Posterior vena cava (tissue), 2 donors: ENCODE data around the gene SUB1. TPM values are rescaled to one million over a fixed set of nuclear protein-coding genes. Genes with fewer than 3 reads are reported as not detected.
"Not testable (repeated sequence)": the region's sequence is repeated elsewhere in the genome, so short reads cannot be mapped to it uniquely, and the experiment has no call there.

Source experiments
- DNase-seq: peaks from one replicate; pipeline ENCODE4 v3.0.0-alpha.2; 2020; ENCODE audit warnings: low spot score
- intact Hi-C, 2 donors: fragments of 100-400 bp; cut with DNase I; formaldehyde crosslinking; loops; one replicate each; pipeline versions ENCODE4 v1.14.1 to v1.14.2; 2022 to 2023
- long read RNA-seq, 2 donors: library from polyadenylated mRNA; unstranded; transcript quantifications; one replicate each; pipeline ENCODE4 v2.0.0, GENCODE V29; 2020 to 2021
- total RNA-seq, 2 donors: library from RNA; stranded (reverse); fragmentation: NEBNext Ultra II Directional; extraction: Animal tissue kit (Norgen Biotek cat#: 25700); gene quantifications; one replicate each; pipeline ENCODE4 v1.2.1, GENCODE V29; 2021
- donor health status: DM: yes; HTN: yes; CAD: no.
- donor health status: DM: yes; HTN: yes; CAD: no.

SUB1 gene
- 100 to 1,000 TPM; 151 to 179 TPM for total RNA-seq
- long read RNA-seq, donor 1, full-length matches to known transcripts, result 23 of 26 reads
- long read RNA-seq, donor 1, partial matches to known transcripts, result 1 of 26 reads
- long read RNA-seq, donor 1, other reads (novel, unspliced or antisense), result 2 of 26 reads
- long read RNA-seq, donor 2, transcript SUB1-201 (5 exons, 3,507 nt), result major isoform, 74 of 85 reads
- long read RNA-seq, donor 2, partial matches to known transcripts, result 7 of 85 reads
- long read RNA-seq, donor 2, other reads (novel, unspliced or antisense), result 4 of 85 reads

DNA sequence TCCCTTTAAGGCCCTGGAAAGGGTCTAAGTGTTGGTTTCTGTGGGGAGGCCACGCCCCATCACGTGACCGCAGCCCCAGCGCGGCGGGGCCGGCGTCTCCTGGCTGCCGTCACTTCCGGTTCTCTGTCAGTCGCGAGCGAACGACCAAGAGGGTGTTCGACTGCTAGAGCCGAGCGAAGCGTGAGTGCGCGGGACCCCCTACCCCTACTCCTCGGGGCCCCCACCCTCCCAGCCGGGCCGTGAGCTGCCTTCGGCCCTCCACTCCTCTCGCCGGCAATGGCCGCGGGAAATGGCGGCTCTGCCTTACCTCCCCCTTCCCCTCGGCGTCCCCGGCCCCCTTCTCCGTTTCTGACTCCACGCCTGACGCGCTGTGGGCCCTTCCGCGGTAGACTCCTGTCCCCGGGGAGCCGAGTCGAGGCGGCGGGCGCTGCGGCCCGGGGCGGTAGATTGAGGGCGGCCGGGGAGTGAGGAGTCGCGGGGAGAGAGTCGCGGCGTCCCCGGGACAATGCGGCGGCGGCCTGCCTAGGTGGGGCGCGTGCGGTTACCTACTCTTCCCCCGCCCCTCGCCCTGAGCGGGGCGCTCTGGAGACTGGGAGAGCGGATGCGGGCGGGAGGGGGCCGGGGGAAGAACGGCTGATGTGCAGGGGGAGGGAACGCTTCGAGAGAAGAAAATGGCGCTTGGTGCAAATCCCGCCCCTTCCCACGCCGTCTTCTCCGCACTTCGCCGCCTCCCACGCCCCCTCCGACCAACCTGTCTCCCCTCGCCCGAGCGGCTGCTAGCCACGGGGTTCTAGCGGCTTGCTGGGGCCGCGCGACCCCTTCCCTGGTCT, at the start of gene SUB1:
Gene SUB1, plus strand, starts transcription at position 112 of the 830 bp plus-strand sequence. CDS start 2,956 bp downstream, outside the sequence.
- peak; percentile 98 for DNase-seq
- intact Hi-C loops, result loop anchor here in 1 of 2 donors (5.0 kb wide), 1 partner anchor 98 kb away; no protein-coding TSS in a partner anchor

DNA sequence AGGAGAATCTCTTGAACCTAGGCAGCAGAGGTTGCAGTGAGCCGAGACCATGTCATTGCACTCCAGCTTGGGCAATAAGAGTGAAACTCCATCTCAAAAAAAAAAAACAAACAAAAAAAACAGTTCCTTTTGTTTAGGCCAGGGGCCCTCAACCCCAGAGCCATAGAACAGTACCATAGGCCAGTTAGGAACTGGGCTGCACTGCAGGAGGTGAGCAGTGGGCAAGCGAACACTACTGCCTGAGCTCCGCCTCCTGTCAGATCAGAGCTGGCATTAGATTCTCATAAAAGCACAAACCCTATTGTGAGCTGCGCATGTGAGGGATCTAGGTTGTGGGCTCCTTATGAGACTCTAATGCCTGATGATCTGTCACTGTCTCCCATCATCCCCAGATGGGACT, 49.1 kb upstream of the SUB1 start:
- intact Hi-C loops, result no loop called here
- DNase-seq, result no peak

DNA sequence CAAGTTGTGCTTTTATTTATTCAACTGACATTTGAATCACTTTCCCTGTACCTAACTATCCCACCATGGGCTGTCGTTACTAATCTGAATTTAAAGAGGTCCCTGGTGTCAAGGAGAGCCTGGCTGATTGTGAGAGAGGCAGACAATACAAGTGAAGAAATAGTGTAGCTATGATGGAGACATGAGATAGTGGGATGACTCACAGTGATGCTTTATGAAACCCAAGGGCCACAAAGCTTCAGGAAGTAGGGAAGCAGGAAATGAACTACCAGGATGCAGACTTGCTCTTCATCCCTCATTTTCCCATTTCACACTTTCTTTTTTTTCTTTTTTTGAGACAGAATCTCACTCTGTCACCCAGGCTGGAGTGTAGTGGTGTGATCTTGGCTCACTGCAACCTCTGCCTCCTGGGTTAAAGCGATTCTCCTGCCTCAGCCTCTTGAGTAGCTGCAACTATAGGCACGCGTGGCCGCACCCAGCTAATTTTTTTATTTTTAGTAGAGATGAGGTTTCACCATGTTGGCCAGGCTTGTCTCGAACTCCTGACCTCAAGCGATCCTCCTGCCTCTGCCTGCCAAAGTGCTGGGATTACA, 47.8 kb upstream of the SUB1 start:
- intact Hi-C loops, DNase-seq: not testable (repeated sequence)

DNA sequence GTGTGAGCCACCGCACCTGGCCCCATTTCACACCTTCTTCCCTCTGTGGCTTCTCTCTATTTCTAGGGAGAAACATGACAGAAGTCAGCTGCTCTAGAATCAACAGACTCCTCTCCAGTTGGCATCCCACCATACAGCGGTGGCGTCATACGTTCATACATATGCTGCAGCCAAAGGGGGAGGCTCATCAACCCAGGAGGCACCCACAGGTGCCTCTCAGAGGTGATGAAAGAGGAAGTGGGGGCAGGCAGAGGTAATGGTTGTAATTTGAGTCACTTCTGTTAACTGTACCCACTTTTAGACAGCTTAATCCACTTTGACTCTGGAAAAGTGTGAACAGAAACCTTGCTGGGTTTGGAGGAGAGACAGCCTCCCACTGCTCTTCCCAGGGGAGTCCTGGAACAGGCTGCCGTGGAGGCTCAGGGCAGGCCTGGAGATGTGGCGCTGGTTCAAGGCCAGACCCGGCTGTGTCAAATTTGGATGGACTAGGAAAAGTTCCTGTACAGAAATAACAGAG, 47.3 kb upstream of the SUB1 start:
- no peak for DNase-seq
- intact Hi-C loops, result no loop called here

DNA sequence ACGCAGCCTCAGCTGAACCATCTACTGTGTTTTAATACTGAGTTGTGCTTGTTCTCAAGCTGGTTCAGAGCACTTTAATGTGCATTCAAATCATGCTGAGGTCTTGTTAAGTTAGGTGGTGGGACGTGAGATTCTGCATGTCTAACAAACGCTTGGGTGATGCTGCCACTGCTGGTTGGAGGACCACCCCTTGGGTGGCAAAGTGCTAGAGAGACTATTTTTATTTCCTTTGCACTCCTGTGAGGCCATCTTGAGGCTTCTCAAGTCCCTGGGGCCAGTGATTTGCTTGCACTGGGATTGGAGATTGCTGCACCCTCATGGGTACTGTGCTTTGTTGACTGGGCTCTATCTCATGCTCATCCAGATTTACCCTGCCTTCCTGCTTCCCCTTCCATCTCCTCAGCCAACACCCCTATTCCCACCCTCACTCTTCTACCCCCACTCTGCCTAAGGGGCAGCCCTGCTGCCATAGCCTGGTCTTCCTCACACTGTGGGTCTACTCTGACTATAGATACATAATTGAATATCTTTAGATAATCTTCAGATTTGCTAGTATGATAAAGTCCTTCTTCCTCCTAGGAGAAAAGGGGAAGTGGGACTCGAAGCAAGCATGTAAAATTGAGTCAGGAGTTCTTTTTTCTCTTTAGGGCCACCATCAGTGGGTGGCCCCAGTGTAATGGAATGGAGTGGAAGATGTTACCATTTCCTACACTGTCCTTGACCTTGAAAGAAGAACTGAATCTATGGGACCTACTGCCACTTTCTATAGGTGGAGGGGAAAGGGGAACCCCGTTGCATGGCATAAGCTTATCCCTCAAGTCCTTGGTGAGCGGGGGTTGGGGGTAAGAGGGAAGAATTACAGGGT, 45.1 kb upstream of the SUB1 start:
- intact Hi-C loops, result no loop called here
- no peak for DNase-seq

DNA sequence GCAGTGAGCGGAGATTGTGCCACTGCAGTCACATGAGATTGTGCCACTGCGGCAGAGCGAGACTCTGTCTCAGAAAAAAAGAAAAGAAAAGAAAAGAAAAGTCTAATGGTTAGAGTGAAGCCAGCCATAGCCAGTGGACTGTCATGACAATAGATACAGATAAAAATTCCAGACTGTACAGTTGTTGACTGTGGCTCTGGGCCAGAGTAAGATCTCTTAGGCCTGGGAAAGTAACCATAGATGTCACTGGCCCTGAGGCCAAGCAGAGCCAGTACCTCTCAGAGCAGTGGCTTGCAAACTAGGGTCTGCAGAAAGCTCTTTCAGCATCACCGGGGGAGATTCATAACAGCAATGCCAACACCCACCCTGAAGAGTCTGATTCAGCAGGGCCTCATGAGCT, 44.1 kb upstream of the SUB1 start:
- no peak for DNase-seq
- intact Hi-C loops, result no loop called here

DNA sequence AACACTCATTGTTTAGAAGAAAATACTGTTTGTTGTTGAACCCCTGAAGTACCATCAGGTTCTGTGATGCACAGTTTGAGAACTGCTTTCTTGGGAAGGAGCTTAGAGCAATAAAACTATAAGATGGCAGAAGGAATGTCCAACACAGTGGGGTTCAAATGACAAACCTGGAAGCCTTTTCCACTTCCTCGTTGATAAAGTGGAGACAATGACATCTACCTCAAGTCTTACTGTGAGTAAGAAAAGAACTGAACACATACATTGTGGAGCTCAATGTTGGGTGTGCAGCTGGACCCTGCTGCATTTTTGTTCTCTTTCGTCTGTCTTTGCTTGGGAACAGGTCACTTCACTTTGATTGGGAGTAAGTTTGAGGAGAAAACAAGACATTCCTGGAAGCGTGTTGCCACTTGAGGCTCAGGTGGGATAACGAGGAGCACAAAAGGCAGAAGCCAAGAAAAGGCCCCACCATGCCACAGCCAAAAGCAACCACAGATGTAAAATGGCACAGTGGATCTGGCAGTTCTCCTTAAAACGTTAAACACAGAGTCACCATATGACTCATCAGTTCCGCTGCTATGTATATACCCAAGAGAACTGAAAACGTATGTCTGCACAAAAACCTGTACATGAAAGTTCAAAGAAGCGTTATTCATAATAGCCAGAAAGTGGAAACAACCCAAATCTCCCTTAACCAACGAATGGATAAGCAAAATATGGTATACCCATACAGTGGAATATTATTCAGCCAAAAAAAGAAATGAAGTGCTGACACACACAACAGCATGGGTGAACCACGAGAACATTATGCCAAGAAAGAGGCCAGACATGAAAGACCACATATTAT, 42.9 kb upstream of the SUB1 start:
- DNase-seq, result no peak
- intact Hi-C loops, result no loop called here

DNA sequence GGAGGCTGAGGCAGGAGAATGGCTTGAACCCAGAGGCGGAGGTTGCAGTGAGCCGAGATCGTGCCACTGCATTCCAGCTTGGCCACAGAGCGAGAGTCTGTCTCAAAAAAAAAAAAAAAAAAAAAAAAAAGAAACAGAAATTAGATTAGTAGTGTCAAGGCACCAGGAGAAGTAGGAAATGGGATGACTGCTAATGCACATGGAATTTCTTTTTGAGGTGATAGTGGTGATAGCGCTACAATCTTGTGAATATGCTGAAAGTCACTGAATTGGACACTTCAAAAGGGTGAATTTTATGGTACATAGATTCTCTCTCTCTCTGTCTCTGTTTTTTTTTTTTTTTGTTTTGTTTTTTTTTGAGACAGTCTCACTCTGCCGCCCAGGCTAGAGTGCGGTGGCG, 42.1 kb upstream of the SUB1 start:
- intact Hi-C loops, result no loop called here
- DNase-seq, result no peak

DNA sequence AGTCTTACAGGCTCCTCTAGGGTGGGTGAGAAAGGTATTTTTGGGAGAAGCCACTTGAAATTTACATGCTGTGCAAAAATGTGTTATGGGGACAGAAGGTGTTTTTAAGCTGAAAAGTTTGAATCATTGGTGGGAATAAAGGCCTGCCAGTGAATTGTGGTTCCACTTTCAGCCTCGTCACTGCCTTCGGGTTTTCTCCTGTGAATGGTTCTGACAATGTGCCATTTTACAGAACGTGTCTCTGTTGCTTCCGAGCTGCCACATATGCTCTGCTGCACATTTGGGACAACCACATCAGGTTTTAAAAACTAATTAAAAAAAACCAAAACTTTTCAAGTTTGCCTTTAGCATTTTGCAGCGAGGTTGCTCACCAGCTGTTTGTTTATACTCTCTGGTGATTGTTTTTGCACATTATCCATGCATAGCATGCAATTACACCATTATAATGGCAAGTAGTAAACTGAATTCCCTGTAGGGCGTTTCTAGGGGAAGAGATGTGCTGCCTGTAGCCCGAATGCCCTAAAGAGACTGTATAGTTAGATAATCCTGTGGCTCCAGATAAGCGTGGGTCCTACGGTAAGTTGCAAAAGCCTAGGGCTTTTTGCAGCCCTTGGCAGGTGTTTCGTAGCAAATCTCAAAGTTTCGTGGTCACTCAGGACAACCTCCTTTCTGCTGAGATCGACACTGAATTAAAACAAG, 40.1 kb upstream of the SUB1 start:
- no peak for DNase-seq
- intact Hi-C loops, result no loop called here

DNA sequence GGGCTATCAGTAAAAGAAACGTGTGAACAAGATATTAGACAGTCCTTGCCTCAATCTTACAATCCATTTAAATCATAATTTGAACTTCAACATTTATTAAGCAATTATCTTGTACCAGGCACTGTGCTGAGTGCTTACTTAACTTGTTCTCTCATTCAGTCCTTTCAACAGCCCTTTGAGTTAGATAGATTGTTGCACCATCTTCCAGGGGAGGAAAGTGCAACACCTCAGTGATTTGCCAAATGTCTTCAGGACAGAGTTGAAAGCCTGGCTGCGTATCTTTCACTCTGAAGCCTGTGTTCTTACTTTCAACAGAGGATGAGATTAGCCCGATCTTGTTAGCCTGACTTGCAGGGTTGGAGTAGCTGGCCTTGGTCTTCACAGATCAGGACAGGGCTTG, 34.2 kb upstream of the SUB1 start:
- DNase-seq, result no peak
- intact Hi-C loops, result no loop called here

DNA sequence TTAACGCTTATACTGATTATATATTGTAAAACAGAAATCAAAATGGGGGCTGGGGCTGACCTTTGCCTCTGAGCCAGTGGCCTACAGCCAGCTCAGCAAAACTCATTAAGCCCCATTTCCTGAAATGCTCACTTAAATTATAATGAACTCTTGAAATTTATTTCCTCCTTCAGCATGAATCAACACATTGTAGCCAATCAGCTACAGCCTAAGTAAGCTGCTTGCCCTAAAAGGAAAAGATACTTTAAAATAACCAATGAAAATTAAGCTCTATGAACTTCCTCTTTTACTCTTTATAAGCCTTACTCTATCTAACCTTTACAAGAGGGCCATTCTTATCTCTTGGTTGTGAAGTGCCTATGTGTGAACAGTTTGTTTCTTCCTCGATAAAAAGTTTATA, 33.5 kb upstream of the SUB1 start:
- intact Hi-C loops, result no loop called here
- no peak for DNase-seq

DNA sequence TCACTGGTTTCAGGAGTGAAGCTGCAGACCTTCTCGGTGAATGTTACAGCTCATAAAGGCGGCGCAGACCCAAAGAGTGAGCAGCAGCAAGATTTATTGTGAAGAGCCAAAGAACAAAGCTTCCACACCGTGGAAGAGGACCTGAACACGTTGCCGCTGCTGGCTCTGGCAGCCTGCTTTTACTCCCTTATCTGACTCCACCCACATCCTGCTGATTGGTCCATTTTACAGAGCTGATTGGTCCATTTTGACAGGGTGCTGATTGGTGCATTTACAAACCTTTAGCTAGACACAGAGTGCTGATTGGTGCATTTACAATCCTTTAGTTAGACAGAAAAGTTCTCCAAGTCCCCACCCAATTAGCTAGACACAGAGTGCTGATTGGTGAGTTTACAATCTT, 32.9 kb upstream of the SUB1 start:
- not testable (repeated sequence) for DNase-seq

DNA sequence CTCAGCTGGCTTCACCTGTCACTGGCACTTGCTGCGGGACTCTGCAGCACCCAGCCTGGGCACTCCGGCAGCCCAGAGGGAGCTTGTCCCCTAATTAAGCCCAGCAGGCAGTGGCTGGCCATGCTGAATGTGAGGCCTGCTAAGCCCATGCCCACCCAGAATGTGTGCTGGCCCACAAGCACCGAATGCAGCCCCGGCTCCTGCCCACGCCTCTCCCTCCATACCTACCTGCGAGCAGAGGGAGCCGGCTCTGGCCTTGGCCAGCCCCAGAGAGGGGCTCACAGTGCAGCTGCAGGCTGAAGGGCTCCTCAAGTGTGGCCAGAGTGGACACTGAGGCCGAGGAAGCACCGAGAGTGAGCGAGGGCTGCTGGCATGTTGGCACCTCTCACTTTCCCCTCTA, 32.4 kb upstream of the SUB1 start:
- no peak for DNase-seq
- intact Hi-C loops, result no loop called here

More for the DNA sequence above, 32.9 kb upstream of the SUB1 start:
- intact Hi-C loops, result not testable (repeated sequence)

DNA sequence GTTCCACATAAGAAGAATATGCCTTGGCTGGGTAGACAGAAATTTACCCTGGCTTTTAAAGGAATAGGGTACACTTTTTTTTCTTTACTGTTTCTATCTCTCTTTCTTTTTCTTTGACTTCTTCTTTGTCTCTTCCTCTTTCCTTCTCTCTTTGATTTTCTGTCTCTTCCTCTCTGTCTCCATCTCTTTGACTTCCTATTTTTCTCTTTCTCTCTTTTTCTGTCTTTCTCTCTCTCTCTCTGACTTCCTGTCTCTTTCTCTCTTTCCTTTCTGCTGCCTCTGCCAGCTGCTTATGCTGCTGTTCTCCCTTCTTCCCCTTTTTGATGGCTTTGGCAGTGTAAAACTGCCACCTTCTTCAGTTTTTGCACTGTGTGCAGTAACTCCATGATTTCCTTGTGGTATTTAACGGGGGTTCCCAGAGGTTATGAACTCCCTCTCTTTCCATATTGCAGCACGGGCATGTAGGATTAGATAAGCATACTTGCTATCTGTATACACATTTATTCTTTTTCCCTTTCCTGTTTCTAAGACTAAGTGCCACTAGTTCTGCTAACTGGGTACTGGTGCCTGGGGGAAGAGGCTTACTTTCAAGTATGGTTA, 31.1 kb upstream of the SUB1 start:
- DNase-seq, intact Hi-C loops: not testable (repeated sequence)

DNA sequence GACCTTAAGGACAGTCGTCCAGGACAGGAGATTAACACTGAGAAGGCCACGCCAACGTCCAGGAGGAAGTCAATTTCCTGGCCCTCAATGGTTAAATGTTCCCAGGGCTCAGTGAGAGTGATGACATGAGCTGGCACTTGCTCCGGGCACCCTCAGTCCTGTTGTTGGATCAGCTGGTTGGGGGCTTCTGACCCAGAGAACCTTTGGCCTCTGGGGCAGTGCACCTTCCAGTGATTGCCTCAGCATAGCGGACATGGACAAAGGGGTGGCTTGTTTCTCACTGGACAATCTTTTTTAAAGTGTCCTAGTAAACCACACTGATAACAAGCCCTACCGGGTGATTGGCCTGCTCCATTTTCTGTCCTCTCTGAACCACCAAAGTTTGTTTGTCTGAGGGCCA, 28.8 kb upstream of the SUB1 start:
- DNase-seq, intact Hi-C loops: not testable (repeated sequence)

DNA sequence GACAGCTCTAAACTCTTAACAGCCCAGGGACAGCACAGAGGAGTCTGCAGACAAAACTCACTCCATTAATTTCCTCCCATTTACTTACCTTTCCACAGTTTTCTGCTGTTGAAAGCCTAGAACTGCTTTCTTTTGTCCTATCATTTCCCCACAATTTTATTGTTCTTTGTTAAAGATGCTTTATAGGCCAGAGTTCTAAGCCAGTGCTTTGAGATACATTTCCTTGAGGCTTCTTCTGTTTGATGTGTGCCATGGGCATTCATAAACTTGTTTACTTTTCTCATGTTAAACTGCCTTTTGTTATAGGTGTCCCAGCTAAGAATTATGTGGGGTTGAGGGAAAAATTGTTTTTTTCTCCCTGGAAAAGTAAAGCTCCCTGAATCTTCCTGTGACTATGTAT, 25.9 kb upstream of the SUB1 start:
- DNase-seq, result no peak
- intact Hi-C loops, result no loop called here

DNA sequence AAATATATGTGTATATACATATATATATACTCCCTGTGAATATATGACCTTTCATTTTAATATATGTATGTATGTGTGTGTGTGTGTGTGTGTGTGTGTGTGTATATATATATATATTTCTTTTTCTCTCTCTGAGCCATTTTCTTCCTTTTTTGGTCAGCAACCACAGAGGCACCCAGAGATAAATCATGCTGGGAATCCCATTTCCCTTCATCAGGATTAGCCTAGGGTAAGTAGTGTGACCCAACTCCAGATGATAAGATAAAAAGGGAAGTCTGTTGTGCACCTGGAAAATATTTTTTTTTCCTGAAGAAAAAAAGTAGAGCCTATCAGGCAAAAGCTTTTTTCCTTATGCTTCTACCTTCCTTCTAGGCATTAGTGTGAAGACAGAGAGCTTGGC, 25.4 kb upstream of the SUB1 start:
- intact Hi-C loops, result no loop called here
- no peak for DNase-seq
